H1 (cell line): ENCODE measurements around the gene HDLBP. TPM values are rescaled to one million over a fixed set of nuclear protein-coding genes. Genes with fewer than 3 reads are reported as not detected.

Experiments used
- polyA plus RNA-seq, 7 experiments: library from polyadenylated mRNA; depleted of rRNA in 3 of 7; stranded (reverse) in 5 of 7; unstranded in 2 of 7; fragments of >200 nt in 5 of 7; fragments of 200-250 nt in 2 of 7; gene quantifications; 1 replicate in 5 of 7; 2 replicates in 1 of 7; 4 replicates in 1 of 7; pipeline versions ENCODE4 v1.2.1 to v1.2.3, GENCODE V29; 2011 to 2013; ENCODE audit warnings: missing spikeins in 2 of 7, mixed read lengths in 2 of 7
- total RNA-seq: library from RNA; stranded (reverse); fragmentation: NEBNext Ultra II Directional; extraction: Animal tissue kit (Norgen Biotek cat#: 25700); gene quantifications from 2 replicates; pipeline ENCODE4 v1.2.1, GENCODE V29; 2021
- TF ChIP-seq, protein P1 (sequence below): IDR thresholded peaks from 2 replicates; pipeline ENCODE4 v1.6.1; 2012; ENCODE audit warnings: inconsistent platforms

HDLBP gene
- total and polyA plus RNA-seq, 2 of the 8 experiments (the other 6 are each of a cell fraction or from before 2014, with no cell fraction given), result 185 to 360 TPM

DNA sequence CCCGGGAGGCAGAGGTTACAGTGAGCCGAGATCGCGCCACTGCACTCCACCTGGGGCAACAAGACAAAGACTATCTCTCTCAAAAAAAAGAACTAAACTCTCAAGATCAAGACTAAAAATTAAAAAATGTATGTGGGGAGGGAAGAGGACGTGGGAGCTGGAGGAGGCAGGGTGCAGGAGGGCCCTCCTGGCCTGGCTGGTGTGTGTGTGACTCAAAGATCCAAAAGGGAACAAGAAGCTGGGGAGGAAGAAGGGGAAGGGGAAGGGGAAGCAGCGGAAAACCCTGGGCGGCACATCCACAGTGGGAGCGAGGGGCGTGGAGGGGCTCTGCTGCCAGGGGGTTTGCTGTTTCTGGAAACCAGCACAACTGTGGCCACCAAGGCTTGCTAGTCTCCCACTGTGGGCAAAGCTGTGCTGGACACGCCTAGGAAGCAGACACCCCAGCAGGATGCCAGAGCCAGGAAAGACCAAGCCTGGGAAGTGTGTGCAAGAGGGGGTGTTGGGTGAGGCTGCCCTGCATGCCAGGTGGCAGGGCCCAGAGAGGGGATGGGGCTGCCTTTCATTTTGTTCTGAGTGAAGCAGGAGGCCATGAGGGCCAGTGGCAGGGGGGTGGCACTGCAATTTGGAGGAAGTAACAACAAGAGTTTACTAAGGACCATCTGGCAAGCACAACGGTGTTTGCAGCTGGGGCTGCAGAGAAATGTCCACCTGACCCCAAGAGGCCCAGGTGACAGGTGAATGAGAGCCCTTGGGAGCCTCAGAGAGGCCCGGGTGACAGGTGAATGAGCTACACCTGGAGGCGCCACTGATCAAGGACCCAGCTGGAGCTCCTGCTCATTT, 82.5 kb downstream of the HDLBP start (continued):
- TF ChIP-seq, protein P1, sequence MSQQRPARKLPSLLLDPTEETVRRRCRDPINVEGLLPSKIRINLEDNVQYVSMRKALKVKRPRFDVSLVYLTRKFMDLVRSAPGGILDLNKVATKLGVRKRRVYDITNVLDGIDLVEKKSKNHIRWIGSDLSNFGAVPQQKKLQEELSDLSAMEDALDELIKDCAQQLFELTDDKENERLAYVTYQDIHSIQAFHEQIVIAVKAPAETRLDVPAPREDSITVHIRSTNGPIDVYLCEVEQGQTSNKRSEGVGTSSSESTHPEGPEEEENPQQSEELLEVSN, result no peak
